C4-2B (cell line): ENCODE data around the gene FLNC.

ENCODE experiments used
- ZFX ChIP-seq: fragments of 450-650 bp; IDR thresholded peaks from 2 replicates; pipeline ENCODE4 v1.6.1; 2017
- TF ChIP-seq, protein P1 (sequence below): fragments of 450-650 bp; conservative IDR thresholded peaks from 2 replicates; pipeline ENCODE4 v1.5.1; 2017; ENCODE audit warnings: mild to moderate bottlenecking

DNA sequence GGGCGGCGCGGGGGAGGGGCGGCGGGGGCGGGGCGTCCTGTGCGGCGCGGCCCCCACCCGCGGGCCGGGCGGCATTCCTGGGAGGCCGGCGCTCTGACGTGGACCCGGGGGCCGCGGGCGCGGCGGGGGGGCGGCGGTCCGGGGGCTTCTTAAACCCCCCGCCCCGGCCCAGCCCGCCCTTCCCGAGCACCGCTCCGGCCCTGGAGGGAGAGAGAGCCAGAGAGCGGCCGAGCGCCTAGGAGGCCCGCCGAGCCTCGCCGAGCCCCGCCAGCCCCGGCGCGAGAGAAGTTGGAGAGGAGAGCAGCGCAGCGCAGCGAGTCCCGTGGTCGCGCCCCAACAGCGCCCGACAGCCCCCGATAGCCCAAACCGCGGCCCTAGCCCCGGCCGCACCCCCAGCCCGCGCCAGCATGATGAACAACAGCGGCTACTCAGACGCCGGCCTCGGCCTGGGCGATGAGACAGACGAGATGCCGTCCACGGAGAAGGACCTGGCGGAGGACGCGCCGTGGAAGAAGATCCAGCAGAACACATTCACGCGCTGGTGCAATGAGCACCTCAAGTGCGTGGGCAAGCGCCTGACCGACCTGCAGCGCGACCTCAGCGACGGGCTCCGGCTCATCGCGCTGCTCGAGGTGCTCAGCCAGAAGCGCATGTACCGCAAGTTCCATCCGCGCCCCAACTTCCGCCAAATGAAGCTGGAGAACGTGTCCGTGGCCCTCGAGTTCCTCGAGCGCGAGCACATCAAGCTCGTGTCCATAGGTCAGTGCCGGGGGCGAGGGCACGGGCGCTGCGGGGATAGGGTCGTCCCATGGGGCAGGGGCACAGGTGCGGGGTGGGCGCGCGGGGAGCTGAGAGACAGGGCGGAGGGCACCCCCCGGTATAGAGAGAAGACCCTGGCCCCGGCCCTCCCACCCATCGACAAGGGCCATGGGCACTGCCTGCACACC, at the start of gene FLNC:
- TF ChIP-seq, protein P1, sequence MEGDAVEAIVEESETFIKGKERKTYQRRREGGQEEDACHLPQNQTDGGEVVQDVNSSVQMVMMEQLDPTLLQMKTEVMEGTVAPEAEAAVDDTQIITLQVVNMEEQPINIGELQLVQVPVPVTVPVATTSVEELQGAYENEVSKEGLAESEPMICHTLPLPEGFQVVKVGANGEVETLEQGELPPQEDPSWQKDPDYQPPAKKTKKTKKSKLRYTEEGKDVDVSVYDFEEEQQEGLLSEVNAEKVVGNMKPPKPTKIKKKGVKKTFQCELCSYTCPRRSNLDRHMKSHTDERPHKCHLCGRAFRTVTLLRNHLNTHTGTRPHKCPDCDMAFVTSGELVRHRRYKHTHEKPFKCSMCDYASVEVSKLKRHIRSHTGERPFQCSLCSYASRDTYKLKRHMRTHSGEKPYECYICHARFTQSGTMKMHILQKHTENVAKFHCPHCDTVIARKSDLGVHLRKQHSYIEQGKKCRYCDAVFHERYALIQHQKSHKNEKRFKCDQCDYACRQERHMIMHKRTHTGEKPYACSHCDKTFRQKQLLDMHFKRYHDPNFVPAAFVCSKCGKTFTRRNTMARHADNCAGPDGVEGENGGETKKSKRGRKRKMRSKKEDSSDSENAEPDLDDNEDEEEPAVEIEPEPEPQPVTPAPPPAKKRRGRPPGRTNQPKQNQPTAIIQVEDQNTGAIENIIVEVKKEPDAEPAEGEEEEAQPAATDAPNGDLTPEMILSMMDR: no peak
- no peak for TF ChIP-seq ZFX
